Thymus (tissue), 11 donors: ENCODE data around the gene EIF2B2. TPM values are rescaled to one million over a fixed set of nuclear protein-coding genes. Genes with fewer than 3 reads are reported as not detected.
A peak's percentile ranks its signal among the peaks of the same experiment; 100 is the strongest.

Experiments used
- DNase-seq, 9 donors: peaks; one replicate each; pipeline ENCODE4 v3.0.0-alpha.2; 2013; ENCODE audit warnings: low spot score in 9 of 9, low read depth in 6 of 9, missing footprints in 1 of 9
- H3K27ac ChIP-seq, 2 donors: one replicate each; pipeline ENCODE4 v1.5.1; 2013; ENCODE audit warnings: control low read depth in 1 of 2, low read depth in 1 of 2, low read length in 1 of 2, mild to moderate bottlenecking in 1 of 2, moderate library complexity in 1 of 2
- H3K27me3 ChIP-seq, 2 donors: one replicate each; pipeline ENCODE4 v1.5.1; 2013; ENCODE audit warnings: low read length in 1 of 2; ENCODE audit not compliant: control insufficient read depth in 2 of 2, insufficient read depth in 1 of 2
- H3K36me3 ChIP-seq, 2 donors: one replicate each; pipeline ENCODE4 v1.5.1; 2013; ENCODE audit warnings: low read length in 1 of 2, mild to moderate bottlenecking in 1 of 2, moderate library complexity in 1 of 2; ENCODE audit not compliant: control insufficient read depth in 2 of 2, insufficient read depth in 2 of 2
- H3K4me1 ChIP-seq, 2 donors: one replicate each; pipeline ENCODE4 v1.5.1; 2013; ENCODE audit warnings: low read length in 2 of 2; ENCODE audit not compliant: control insufficient read depth in 2 of 2, insufficient read depth in 2 of 2
- H3K4me3 ChIP-seq, 2 donors: one replicate each; pipeline ENCODE4 v1.5.1; 2013; ENCODE audit warnings: low read length in 2 of 2, control low read depth in 1 of 2, mild to moderate bottlenecking in 1 of 2
- H3K9me3 ChIP-seq, 2 donors: one replicate each; pipeline ENCODE4 v1.5.1; 2013; ENCODE audit warnings: low read length in 1 of 2, mild to moderate bottlenecking in 1 of 2; ENCODE audit not compliant: control insufficient read depth in 2 of 2, insufficient read depth in 1 of 2
- WGBS: extraction: QIAGEN DNeasy Blood & Tissue Kit; methylation state at CpG from one replicate; pipeline ENCODE4 v1.1.7; 2013; 5-methylcytosine and 5-hydroxymethylcytosine counted together
- polyA plus RNA-seq: library from polyadenylated mRNA; stranded (reverse); fragments of 200-250 nt; gene quantifications from one replicate; pipeline ENCODE4 v1.2.3, GENCODE V29; 2013
- total RNA-seq: library from RNA; stranded (reverse); fragments of 120-200 nt; gene quantifications from one replicate; pipeline ENCODE4 v1.2.4, GENCODE V29; 2013
- donor health status: healthy.

The EIF2B2 gene
- total and polyA plus RNA-seq, 2 donors = 28.3 to 52.7 TPM

- peaks cover 3 to 20% of the 10 kb centered on the region in 2 donors for H3K27me3 ChIP-seq
- 88% methylated on average over 5 of the region's 5 CpGs for WGBS
These were observed 43.0 kb upstream of the EIF2B2 start for GRCh38 chr14:74959596-74960180.

GRCh38 chr14:74960736-74961135 lies 42.0 kb upstream of the EIF2B2 start:
- Histone ChIP-seq H3K4me1 (peaks cover 0 to 25% of the 10 kb centered on the region in 2 donors), H3K9me3 (no peaks in the 10 kb centered on the region), H3K27me3 (peaks cover 1 to 11% of the 10 kb centered on the region in 2 donors), H3K36me3 (no peaks in the 10 kb centered on the region), H3K27ac (no peak overlapping the region), H3K4me3 (no peak overlapping the region)
- WGBS = 95% methylated on average over 4 of the region's 4 CpGs
- no peak for DNase-seq

More at GRCh38 chr14:74959596-74960180, 43.0 kb upstream of the EIF2B2 start:
- H3K9me3 ChIP-seq = no peaks in the 10 kb centered on the region
- no peak for DNase-seq
- no peaks in the 10 kb centered on the region for H3K36me3 ChIP-seq
- no peak overlapping the region for H3K4me3 ChIP-seq
- no peak overlapping the region for H3K27ac ChIP-seq
- peaks cover 7 to 32% of the 10 kb centered on the region in 2 donors for H3K4me1 ChIP-seq

- Histone ChIP-seq H3K4me3 (no peak overlapping the region), H3K4me1 (peaks cover 0 to 25% of the 10 kb centered on the region in 2 donors), H3K27ac (no peak overlapping the region), H3K9me3 (no peaks in the 10 kb centered on the region), H3K27me3 (peaks cover 0 to 5% of the 10 kb centered on the region in 2 donors), H3K36me3 (no peaks in the 10 kb centered on the region)
- 79% methylated on average over 5 of the region's 5 CpGs for WGBS
- DNase-seq = no peak
These were observed 41.3 kb upstream of the EIF2B2 start for GRCh38 chr14:74961238-74961911.

DNA sequence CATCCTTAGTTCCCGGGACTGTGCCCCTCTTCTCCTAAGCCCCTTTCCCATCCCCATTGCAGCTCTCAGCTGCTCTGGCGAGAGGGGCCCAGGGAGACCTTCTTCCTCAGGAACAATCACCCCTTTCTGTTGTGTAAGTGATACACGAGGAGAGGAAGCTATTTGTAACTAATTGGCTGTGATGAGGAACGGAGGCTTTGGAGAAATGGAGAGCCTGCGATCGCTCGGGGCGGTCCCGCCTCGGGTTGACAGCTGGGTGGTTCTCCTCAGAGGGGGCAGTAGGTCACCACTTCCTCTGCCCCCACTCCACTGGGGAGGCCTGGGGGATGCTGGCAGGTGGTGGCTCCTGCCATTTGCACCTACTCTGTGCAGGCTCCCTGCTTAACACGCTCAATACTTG lies 40.7 kb upstream of the EIF2B2 start:
- 60% methylated on average over 11 of the region's 11 CpGs for WGBS
- no peak for DNase-seq

GRCh38 chr14:74962493-74962892 lies 40.2 kb upstream of the EIF2B2 start:
- no peak for DNase-seq
- H3K27me3 ChIP-seq = no peaks in the 10 kb centered on the region
- no peak overlapping the region for H3K4me3 ChIP-seq
- WGBS = 76% methylated on average over 8 of the region's 8 CpGs
- H3K9me3 ChIP-seq = no peaks in the 10 kb centered on the region
- H3K4me1 ChIP-seq = peaks cover 0 to 25% of the 10 kb centered on the region in 2 donors
- no peaks in the 10 kb centered on the region for H3K36me3 ChIP-seq
- H3K27ac ChIP-seq = no peak overlapping the region

More for the DNA sequence above, 40.7 kb upstream of the EIF2B2 start:
- H3K4me3 ChIP-seq = no peak overlapping the region
- no peak overlapping the region for H3K27ac ChIP-seq
- H3K36me3 ChIP-seq = no peaks in the 10 kb centered on the region
- H3K9me3 ChIP-seq = no peaks in the 10 kb centered on the region
- H3K4me1 ChIP-seq = peaks cover 0 to 25% of the 10 kb centered on the region in 2 donors
- H3K27me3 ChIP-seq = no peaks in the 10 kb centered on the region

DNA sequence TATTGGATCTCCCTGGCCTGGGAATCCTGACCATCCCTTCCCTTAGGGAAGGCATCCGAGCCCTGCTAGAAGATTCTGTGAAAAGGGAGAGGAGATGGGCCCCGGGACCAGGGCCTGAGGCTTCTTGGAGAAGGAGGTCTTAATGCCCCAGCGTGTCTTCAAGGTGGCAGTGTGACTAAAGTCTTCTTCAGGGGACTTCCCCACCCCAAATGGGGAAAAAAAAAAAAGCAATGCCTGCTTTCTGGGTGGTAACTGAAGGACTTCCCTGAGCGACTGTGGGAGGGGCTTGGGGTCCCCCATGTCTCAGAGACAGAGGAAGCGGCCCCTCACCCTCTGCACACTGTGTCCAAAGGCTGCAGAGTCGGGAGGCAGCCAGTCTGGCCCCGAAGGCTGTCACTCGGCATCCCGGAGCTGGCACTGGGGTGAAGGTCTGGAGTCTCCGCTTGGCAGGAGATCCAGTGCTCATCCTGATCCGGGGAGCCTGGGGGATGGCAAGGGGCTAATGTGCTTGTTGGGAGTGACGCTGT lies 39.5 kb upstream of the EIF2B2 start:
- no peaks in the 10 kb centered on the region for H3K36me3 ChIP-seq
- peaks cover 0 to 25% of the 10 kb centered on the region in 2 donors for H3K4me1 ChIP-seq
- no peaks in the 10 kb centered on the region for H3K27me3 ChIP-seq
- DNase-seq = no peak
- WGBS = 85% methylated on average over 12 of the region's 12 CpGs
- H3K4me3 ChIP-seq = no peak overlapping the region
- H3K27ac ChIP-seq = no peak overlapping the region
- no peaks in the 10 kb centered on the region for H3K9me3 ChIP-seq

GRCh38 chr14:74963705-74964271 lies 38.9 kb upstream of the EIF2B2 start:
- peak in 1 of 9 donors; percentile 33 for DNase-seq
- H3K9me3 ChIP-seq = no peaks in the 10 kb centered on the region
- WGBS = 47% methylated on average over 9 of the region's 9 CpGs

GRCh38 chr14:74964787-74965485 lies 37.8 kb upstream of the EIF2B2 start:
- H3K27ac ChIP-seq = no peak overlapping the region
- 68% methylated on average over 4 of the region's 4 CpGs for WGBS
- H3K27me3 ChIP-seq = no peaks in the 10 kb centered on the region
- no peaks in the 10 kb centered on the region for H3K9me3 ChIP-seq
- H3K4me3 ChIP-seq = no peak overlapping the region
- no peak for DNase-seq
- H3K4me1 ChIP-seq = peaks cover 0 to 25% of the 10 kb centered on the region in 2 donors
- H3K36me3 ChIP-seq = no peaks in the 10 kb centered on the region

More at GRCh38 chr14:74963705-74964271, 38.9 kb upstream of the EIF2B2 start:
- Histone ChIP-seq H3K27ac (no peak overlapping the region), H3K4me3 (no peak overlapping the region), H3K4me1 (peaks cover 0 to 25% of the 10 kb centered on the region in 2 donors), H3K36me3 (no peaks in the 10 kb centered on the region), H3K27me3 (no peaks in the 10 kb centered on the region)
